ENCODE results near the gene PKIG. TPM values are rescaled to one million over a fixed set of nuclear protein-coding genes. Genes with fewer than 3 reads are reported as not detected.

Gene PKIG
- total and polyA plus RNA-seq, 2 of the 8 experiments (the other 6 are each of a cell fraction or from before 2014, with no cell fraction given) = 26.7 to 34.3 TPM

- TF ChIP-seq SP2 (IDR thresholded peaks at IDR 0.05; ENCODE audit: low read length) (no peak), CBX8 (IDR thresholded peaks at IDR 0.05; ENCODE audit: borderline replicate concordance, low read depth, low read length) (no peak), TAF1 (IDR thresholded peaks at IDR 0.05; ENCODE audit: low read depth, low read length) (no peak), POLR2AphosphoS5 (IDR thresholded peaks at IDR 0.05; ENCODE audit: low read depth, low read length) (no peak), RBBP5 (IDR thresholded peaks at IDR 0.05; ENCODE audit: borderline replicate concordance, low read depth, low read length) (no peak), USF2 (IDR thresholded peaks at IDR 0.05; ENCODE audit: low read length) (no peak)
Observed at GRCh38 chr20:44643596-44644229, 61.3 kb downstream of the PKIG start (continued).
